GM19468 (cell line): ENCODE data around the gene RAB37.

Experiments
- ATAC-seq: cut with Tn5 transposase; IDR thresholded peaks from one replicate; pipeline ENCODE4 v1.9.1; 2021; ENCODE audit warnings: mild to moderate bottlenecking, moderate library complexity, moderate number of reproducible peaks; ENCODE audit not compliant: unreplicated experiment; ENCODE audit errors: extremely low read depth

The RAB37 gene

DNA sequence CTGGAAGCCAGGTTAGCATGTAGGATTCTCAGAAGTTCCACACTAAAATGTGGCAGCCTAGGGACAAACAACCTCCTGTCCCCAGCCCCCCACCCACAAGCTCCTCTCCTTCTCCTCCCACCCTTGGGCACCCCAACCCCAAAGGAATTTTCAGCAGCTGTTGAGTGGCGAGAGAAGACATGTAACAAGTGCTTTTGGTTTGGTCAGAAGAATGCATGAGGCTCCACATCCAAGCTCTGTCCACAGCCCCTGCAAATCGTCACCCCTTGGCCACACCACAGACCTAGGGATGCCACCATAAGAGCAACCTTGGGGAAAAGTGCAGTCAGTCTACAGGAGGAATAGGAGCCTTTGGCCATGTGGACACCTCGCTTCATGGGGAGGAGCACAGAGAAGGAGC, 11.9 kb upstream of the RAB37 start:
- no peak for ATAC-seq

DNA sequence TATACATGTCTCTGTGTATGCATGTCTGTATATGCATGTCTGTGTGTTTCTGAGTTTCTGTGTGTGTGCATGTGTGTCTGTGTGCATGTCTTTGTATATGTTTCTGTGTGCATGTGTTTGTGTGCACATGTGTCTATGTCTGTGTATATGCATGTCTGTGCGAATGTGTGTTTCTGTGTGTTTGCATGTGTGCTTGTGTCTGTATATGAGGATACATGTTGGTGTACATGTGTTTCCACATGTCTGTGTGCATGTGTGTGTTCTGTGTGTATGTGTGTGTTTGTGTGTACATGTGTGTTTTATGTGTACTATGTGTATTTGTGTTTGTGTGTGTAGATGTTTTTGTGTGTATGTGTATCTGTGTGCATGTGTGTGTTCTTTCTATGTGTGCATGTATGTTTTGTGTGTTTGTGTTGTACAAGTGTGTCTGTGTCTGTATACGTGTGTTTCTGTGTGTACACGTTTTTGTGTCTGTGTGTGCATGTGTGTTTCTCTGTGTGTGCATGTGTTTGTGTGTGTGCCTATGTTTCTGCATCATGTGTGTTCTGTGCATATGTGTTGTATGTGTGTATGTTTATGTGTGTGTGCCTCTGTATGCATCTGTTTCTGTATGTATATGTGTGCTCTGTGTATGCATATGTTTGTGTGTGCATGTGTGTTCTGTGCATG, 8.9 kb upstream of the RAB37 start:
- no peak for ATAC-seq

DNA sequence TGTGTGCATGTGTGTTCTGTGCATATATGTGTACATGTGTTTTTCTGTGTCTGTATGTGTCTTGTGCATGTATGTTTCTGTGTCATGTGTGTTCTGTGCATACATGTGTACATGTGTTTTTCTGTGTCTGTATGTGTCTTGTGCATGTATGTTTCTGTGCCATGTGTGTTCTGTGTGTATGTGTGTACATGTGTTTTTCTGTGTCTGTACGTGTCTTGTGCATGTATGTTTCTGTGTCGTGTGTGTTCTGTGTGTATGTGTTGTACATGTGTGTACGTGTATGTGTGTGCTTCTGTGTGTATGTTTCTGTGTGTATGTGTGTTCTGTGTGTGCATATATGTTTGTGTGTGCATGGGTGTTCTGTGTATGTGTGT, 8.4 kb upstream of the RAB37 start:
- no peak for ATAC-seq

DNA sequence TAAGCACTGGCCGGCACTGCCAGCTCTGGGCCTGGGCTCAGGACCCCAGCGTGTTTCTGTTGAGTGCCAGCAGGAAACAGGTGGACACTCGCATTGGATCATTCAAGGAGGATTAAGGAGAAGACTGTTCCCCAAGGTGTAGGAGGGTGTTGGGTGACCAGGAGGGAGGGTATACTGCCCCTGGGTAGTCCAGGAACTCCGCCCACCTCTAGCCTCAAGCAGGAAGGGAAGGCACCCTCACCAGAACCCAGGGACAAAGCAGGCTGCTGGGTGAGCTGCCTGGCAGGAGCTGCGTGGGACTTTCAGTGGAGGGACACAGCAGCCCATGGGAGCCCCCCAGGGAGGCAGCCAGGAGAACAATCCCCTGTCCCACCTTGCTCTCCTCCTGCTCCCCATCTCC, 7.7 kb upstream of the RAB37 start:
- ATAC-seq: no peak

DNA sequence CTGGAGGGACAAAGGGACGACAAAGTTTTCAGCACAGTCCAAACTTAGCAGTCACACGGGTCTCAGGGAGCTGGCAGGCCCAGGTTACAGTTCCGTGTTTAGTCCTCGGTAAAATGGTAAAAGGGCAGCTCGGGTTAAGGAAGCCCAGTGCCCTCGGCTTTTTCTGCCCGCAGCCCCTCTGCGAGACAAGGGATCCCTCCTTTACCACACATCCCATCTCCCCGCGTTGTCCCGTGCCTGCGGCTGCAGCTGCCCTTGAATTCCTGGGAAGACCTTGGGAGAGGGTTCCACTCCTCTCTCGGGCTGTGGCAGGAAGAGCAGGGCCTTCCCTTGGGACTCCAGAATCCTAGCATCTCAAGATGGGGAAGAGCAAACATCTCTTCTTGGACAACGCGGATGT, 7.2 kb upstream of the RAB37 start:
- no peak for ATAC-seq

DNA sequence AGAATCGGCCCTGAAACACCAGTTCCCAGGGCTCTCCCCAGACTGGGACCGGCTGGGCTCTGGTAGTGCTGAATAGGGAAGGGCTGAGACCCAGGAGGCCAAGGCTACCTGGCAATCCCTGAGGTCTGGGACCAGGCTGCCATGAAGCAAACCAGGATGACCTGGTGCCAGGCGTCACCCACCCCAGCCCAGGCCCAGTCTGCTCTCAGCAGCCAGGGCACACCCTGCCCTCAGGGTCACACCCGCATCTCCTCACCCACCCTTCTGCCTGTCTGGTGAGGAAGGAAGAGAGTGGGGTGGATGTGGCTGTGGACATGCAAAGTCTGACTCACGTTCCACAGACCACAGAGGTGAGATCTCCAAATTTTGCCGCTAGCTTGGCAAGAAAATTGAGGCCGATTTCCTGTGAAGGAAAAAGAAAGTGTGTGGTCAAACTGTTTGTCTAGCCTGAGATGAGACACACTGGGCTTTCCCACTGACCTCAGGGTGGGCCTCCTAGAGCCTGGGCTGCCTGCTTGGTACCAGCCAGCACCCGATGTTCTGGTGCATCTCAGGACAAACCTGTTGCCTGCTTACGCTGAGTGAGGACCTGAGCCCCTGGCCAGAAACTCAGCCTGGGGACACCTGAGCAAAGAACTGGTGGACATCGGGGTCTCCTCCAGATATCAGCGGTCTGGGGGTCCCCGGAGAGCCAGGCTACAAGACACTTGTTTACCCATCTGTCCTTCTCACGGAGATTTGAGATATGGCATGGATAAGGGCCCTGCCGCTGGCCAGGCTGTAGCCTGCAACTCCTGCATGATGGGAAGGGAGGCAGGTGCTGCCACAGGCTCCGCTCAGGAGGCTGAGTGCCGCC, 6.3 kb upstream of the RAB37 start:
- ATAC-seq: no peak

DNA sequence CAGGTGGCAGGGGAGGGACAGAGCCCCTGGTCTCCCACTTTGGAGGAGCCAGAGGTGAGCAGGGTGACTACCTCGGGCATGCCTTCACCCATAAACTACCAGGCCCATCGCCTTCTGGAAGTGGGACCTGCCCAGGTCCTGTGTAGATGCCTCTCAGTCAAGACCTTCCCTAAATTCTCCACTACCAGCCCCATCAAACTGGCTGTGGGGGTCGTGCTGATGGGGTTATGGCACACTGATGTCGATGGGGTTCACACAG, 5.8 kb upstream of the RAB37 start:
- ATAC-seq: no peak

DNA sequence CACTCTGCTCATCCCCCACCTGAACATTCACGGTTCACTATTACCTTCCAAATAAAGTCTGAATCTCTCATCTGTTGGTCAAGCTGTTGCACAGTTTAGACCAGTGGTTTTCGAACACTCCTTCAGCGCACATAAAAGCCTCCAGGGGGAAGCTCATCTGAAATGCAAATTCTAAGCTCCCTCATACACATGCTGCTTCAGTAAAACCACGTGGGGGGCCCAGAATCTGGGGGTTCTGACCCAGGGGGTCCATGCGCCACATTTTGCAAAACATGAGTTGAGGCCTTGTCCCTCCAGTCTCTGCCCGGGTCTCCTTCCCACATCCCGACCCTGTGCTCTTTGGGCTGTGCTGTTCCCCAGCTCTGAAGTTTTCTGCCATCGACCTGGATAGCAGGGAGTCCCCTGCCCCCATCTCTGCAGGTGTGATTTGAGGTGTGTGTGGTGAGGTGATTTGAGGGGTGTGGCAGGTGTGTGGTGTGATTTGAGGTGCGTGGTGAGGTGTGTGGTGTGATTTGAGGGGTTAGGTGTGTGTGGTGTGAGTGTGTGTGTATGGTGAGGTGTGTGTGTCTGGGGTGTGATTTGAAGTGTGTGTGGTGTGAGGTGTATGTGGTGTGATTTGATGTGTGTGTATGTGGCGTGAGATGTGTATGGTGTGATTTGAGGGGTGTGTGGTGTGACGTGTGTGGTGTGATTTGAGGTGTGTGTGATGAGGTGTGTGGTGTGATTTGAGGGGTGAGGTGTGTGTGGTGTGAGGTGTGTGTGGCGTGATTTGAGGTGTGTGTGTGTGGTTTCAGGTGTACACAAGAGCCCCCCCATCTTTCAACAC, 4.8 kb upstream of the RAB37 start:
- ATAC-seq: no peak

DNA sequence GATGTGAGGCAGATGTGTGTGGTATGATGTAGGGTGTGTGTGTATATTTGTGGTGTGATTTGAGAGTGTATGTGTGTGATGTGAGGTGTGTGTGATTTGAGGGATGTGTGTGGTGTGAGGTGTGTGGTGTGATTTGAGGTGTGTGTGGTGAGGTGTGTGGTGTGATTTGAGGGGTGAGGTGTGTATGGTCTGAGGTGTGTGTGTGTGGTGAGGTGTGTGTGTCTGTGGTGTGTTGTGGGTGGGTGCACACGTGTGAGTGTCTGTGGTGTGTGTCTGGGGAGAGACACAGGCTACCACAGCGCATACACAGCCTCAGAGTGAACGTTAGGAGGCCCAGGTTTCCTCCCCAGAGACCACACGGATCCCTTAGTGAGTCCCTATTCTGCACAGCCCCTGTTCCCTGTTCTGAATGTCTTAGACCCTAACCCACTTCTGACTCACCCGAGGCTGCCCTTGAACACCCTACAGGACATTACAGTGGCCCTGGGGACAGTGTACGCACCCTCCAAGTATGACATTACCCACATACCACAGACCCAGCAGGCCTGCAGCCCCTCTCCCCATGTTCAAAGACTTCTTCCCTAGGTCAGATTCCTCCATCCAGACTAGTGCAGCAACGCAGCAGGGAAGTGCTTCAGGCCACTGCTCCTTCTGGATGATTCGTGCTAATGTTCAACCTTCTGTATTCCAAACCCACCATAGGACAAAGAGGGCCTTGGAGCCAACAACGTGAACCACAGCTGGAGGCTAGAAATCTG, 3.5 kb upstream of the RAB37 start:
- no peak for ATAC-seq

DNA sequence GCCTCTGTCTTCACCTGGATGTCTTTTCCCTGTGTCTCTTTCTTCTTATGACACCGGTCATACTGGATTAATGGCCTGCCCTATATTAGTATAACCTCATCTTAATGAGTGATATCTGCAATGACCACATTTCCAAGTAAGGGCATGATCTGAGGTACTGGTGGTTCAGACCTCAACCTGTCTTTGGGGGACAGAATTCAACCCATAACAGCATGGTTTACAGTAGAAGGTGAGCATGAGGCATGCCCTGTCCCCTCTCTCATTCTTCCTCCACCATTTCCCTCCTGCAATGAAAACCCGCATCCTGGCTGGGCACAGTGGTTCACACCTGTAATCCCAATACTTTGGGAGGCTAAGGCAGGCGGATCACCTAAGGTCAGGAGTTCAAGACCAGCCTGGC, 2.8 kb upstream of the RAB37 start:
- ATAC-seq: no peak

DNA sequence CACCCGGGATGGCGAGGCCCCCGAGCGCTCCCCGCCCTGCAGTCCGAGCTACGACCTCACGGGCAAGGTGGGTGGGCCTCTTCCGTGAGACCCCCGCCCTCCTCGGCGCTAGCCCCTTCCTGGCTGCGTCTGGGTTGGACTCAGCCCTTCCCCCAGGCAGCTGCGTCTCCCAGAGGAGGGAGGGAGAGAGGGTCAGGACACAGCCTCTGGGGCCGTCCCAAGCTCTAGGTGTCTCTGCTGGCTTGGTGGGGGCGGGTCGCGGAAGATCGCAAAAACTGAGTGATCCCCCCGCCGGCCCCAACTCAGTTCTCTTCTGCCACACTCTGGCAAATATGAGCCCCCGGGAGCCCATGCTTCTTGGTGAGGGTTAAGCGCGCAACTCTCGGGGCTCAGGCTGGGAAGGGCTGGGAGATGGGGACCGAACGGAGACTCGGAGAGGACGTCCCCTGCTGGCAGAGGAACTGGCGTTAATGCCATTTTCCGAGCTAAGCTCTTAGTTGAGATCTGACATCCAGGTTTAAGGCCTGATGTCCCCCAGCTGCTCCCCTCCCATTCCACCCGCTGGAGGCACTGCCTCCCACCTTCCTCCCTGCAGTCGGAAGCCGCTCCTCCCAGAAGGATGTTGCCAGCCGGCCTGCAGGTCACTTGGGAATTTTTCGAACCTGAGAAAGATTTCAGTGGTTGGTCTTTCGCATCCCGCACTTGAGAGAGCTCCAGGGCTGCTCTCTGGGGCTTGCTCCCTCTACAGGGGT, 419 bp downstream of the RAB37 start:
- ATAC-seq: no peak

DNA sequence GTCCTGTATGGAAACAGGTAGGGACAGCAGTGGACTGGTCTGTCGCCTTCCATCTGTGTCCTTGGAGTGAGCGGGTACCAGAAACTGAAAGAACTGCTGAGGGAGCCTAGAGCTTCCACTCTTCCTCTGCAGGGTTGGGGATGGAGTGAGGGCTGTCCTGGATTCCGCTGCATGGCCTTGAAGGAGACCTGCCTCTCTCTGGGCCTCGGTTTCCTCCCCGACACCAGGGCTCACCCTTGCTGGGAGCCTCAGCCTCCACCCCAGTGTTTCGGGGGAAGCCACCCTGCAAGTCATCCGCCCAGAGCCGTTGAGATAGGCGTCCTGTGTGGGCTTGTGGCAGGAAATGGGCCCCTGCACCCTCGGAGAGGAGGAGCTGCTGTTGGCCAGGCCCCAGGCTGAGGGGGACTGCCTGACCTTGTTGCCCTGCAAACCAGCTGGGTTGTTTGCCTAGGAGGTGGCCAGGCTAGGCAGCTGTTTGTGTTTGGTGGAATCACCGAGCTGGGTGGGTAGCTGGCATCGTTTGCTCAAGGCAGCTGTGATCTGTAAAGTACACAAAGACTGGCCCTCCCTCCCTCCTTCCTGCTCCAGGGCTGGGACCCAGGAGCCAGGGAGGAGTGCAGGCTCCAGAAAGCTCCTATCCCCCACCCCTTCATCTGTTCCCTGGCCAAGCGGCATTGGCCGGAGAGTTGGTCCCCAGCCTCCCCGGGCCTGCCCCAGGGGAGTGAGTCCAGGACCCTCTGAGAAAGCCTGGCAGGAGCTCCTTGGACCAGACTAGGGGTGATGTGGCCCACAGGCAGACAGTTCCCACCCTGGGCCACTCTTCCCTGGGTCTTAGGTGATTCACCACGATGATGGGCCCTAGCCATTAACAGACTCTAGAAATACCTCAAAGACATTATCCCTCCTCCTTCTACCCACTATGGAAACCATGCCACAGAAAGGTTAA, 1.3 kb downstream of the RAB37 start:
- ATAC-seq: no peak

DNA sequence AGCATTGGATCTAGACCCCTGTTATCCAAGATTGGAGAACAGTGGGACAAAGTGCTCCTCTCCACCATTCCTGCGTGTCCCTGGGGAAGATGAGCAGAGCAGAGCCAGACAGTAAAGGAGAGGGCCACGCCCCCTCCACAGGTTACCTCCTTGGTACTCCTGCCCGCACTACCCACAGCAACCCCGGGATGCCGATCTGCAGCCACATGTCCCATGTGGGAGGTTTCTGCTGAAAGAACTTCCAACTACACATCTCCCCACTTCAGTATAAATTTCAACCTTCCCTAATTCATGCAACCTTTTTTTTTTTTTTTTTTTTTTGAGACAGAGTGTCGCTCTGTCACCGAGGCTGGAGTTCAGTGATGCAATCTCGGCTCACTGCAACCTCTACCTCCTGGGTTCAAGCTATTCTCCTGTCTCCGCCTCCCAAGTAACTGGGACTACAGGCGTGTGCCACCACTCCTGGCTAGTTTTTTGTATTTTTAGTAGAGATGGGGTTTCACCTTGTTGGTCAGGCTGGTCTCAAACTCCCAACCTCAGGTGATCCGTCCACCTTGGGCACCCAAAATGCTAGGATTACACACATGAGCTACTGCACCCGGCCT, 2.3 kb downstream of the RAB37 start:
- no peak for ATAC-seq

DNA sequence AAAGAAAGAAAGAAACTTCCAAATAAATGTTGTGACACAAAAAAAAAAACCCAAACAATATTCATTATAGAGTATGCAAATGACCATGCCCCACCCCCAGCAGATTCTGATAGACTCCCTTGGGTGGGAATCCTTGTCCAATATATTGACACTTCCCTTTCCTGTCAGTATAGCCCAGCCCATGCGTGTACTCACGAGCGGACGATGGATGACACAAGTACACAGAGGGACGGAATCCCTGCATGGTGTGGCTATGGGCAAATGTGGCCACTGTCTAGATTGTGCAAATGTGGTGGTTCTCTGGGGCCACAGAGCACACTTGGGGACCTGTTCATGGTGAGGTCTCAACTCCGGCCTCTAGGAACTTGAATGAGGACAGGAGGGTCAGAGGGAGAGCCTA, 3.1 kb downstream of the RAB37 start:
- no peak for ATAC-seq

DNA sequence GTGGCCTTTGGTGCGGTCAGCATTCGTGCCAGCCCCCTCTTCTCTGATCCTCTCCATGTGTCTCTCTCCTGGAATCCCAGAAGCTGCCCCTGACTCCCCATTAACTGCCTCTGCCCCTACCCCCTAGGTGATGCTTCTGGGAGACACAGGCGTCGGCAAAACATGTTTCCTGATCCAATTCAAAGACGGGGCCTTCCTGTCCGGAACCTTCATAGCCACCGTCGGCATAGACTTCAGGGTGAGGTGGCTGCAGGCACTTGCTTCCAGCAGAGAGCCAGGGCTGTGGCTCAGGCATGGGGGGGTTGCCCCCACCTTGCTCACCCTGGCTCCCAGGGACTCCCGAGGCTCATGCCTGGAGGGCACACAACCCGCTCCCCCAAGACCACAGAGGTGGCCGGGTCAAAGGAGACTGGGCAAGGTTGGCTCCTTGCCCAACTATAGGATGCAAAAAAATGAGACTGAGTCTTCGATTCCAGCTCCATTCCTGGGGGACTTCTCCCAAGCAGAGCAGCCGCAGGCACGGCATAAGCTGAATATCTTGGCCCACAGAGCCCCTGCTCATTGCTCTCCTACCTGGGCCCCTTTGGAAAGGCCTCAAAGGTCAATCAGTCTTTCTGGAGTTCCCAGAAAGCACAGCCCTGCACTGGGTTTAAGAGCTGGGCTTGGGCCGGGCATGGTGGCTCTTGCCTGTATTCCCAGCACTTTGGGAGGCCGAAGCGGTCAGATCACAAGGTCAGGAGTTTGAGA, 3.8 kb downstream of the RAB37 start:
- ATAC-seq: no peak

DNA sequence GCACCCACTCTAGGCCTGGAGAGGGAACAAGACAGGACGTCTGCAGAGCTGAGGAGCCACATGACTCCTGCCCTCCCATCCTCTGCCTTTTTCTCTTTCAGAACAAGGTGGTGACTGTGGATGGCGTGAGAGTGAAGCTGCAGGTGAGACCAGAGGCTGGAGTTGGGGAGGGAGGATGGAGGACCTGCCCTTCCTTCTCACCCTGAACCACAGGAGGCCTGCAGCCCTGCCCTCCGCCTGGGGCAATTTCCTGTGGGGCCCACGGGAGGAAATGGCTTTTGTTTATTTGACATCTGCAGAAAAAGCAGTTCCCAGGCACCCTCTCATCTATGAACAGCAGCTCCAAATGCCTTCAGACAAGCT, 5.1 kb downstream of the RAB37 start:
- ATAC-seq: no peak

DNA sequence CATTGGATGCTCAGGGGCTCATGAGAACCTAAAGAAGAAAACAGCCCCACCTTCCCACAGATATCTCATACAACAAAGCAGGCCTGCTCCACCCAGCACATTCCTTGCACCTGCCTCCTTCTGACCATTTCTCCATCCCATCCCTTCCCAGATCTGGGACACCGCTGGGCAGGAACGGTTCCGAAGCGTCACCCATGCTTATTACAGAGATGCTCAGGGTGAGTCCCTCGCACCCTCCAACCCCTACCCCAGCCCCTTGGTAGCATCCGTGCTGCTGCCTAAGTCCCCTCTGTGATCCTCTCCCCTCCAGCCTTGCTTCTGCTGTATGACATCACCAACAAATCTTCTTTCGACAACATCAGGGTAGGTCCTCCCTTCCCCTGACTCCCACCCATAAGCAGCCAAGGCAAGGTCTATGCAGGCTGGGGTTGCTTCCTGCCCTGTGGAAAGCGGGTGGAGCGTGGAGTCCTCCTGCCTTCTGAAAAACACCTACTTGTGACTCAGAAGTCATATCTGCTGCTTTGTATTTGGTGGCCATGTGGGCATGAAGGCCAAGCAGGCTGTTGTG, 6.0 kb downstream of the RAB37 start:
- no peak for ATAC-seq

DNA sequence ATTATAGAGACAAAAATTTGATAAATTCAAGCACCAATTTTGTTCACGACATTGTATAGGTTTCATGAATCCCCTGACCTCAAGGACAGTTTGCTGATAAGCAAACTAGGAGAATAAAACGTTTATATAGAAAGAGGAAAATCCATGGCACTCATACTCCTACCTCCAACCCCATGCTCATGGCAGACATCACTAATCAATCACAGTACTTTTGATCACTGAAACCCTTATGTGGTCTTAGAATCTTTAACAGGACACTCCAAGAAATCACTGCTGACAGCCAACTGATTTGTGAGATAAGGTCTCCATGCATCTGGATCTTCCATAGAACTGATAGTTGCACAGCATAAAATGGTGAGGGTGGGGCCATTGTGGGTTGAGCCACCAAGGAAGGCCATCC, 6.7 kb downstream of the RAB37 start:
- ATAC-seq: no peak
